B cell (primary cell): ENCODE results near the gene FEM1B. TPM values are rescaled to one million over a fixed set of nuclear protein-coding genes. Genes with fewer than 3 reads are reported as not detected.

Experiments
- ATAC-seq: fragments of 200-7000 bp; cut with Tn5 transposase; one replicate; pipeline ENCODE4 v1.10.0; 2021; ENCODE audit warnings: low read depth, mild to moderate bottlenecking, moderate number of reproducible peaks, moderate library complexity
- CTCF ChIA-PET: fragments of 350-600 bp; sonication (Branson Sonifier 250); formaldehyde crosslinking; loops from one replicate; lab custom pipeline; 2021; ENCODE audit warnings: antibody characterized with exemption, inconsistent platforms; lab: Charles Lee
- POLR2A ChIA-PET: fragments of 350-600 bp; sonication (Branson Sonifier 250); formaldehyde crosslinking; loops from one replicate; lab custom pipeline; 2021; ENCODE audit warnings: antibody characterized with exemption; lab: Charles Lee
- DNase-seq: peaks from one replicate; pipeline ENCODE4 v3.0.0; 2013
- H2AFZ ChIP-seq: 2 replicates; pipeline ENCODE4 v1.6.1; 2012; ENCODE audit warnings: mild to moderate bottlenecking, low read depth, low read length; ENCODE audit not compliant: insufficient read depth, poor library complexity, severe bottlenecking
- H3K27ac ChIP-seq, 2 donors: 1 replicate in 1 of 2; 2 replicates in 1 of 2; pipeline ENCODE4 v1.5.1; 2012 to 2013; ENCODE audit warnings: low read length in 2 of 2, mild to moderate bottlenecking in 2 of 2, moderate library complexity in 1 of 2
- H3K27me3 ChIP-seq, 4 experiments: fragments of 200-600 bp in 1 of 4; sonication (generic) in 1 of 4; replicated peaks in 1 of 4; 1 replicate in 2 of 4; 2 replicates in 2 of 4; pipeline versions ENCODE4 v1.6.1 to v1.7.0; 2013 to 2016; ENCODE audit warnings: low read length in 3 of 4, mild to moderate bottlenecking in 2 of 4, mixed read lengths in 1 of 4, moderate library complexity in 1 of 4; ENCODE audit not compliant: insufficient read depth in 4 of 4, control insufficient read depth in 3 of 4; ENCODE audit errors: control extremely low read depth in 1 of 4
- H3K36me3 ChIP-seq, 2 experiments: replicated peaks in 1 of 2; 1 replicate in 1 of 2; 2 replicates in 1 of 2; pipeline versions ENCODE4 v1.6.1 to v1.7.1; 2013; ENCODE audit warnings: low read length in 1 of 2; ENCODE audit not compliant: insufficient read depth in 2 of 2, control insufficient read depth in 1 of 2; ENCODE audit errors: control extremely low read depth in 1 of 2, extremely low read depth in 1 of 2
- H3K4me1 ChIP-seq, 2 donors: fragments of 200-600 bp in 1 of 2; sonication (generic) in 1 of 2; 1 replicate in 1 of 2; 2 replicates in 1 of 2; pipeline versions ENCODE4 v1.5.1 to v1.6.1; 2013 to 2017; ENCODE audit warnings: low read length in 2 of 2; ENCODE audit not compliant: control insufficient read depth in 2 of 2, insufficient read depth in 2 of 2
- H3K4me2 ChIP-seq: replicated peaks from 2 replicates; pipeline ENCODE3; 2012; ENCODE audit warnings: mild to moderate bottlenecking, low read depth, low read length; ENCODE audit not compliant: poor library complexity, severe bottlenecking
- H3K4me3 ChIP-seq, 5 experiments: fragments of 200-600 bp in 1 of 5; sonication (generic) in 1 of 5; 1 replicate in 3 of 5; 2 replicates in 2 of 5; pipeline versions ENCODE4 v1.5.1 to v1.7.0; 2011 to 2016; ENCODE audit warnings: low read length in 4 of 5, mild to moderate bottlenecking in 4 of 5, low read depth in 2 of 5, control low read depth in 1 of 5, moderate library complexity in 1 of 5; ENCODE audit not compliant: insufficient read depth in 1 of 5; ENCODE audit errors: control extremely low read depth in 1 of 5, extremely low read depth in 1 of 5
- H3K79me2 ChIP-seq: fragments of 200-600 bp; sonication (generic); one replicate; pipeline ENCODE4 v1.6.0; 2016; ENCODE audit warnings: low read length; ENCODE audit not compliant: control insufficient read depth, insufficient read depth
- H3K9ac ChIP-seq: fragments of 200-600 bp; sonication (generic); 2 replicates; pipeline ENCODE4 v1.6.1; 2017; ENCODE audit warnings: mild to moderate bottlenecking, low read length, moderate library complexity
- H3K9me3 ChIP-seq, 3 donors: one replicate each; pipeline versions ENCODE4 v1.6.1 to v1.7.1; 2013; ENCODE audit warnings: low read length in 2 of 3; ENCODE audit not compliant: control insufficient read depth in 2 of 3, insufficient read depth in 1 of 3; ENCODE audit errors: control extremely low read depth in 1 of 3
- H4K20me1 ChIP-seq: 2 replicates; pipeline ENCODE4 v1.6.0; 2012; ENCODE audit warnings: mild to moderate bottlenecking, low read length; ENCODE audit not compliant: insufficient read depth, control insufficient read depth, poor library complexity, severe bottlenecking
- H3K27ac Mint-ChIP-seq: one replicate; pipeline ENCODE4 v1.8.0; 2021; ENCODE audit warnings: mixed read lengths
- H3K27me3 Mint-ChIP-seq: one replicate; pipeline ENCODE4 v1.8.0; 2021; ENCODE audit warnings: mixed read lengths
- H3K4me1 Mint-ChIP-seq: one replicate; pipeline ENCODE4 v1.8.0; 2021; ENCODE audit warnings: mixed read lengths
- H3K4me3 Mint-ChIP-seq: one replicate; pipeline ENCODE4 v1.8.0; 2021; ENCODE audit warnings: mixed read lengths
- H3K9me3 Mint-ChIP-seq: one replicate; pipeline ENCODE4 v1.8.0; 2022; ENCODE audit warnings: mixed read lengths; ENCODE audit not compliant: insufficient read depth
- EZH2 ChIP-seq: IDR thresholded peaks from 2 replicates; pipeline ENCODE4 v1.6.1; 2012; ENCODE audit warnings: borderline replicate concordance, low read depth, mild to moderate bottlenecking, moderate library complexity, low read length; ENCODE audit not compliant: insufficient read depth, poor library complexity, severe bottlenecking
- WGBS: methylation state at CpG from one replicate; pipeline ENCODE4 v1.1.5; 2013; ENCODE audit warnings: missing lambda C conversion rate; ENCODE audit not compliant: insufficient coverage; 5-methylcytosine and 5-hydroxymethylcytosine counted together
- intact Hi-C: fragments of 100-400 bp; cut with micrococcal nuclease; formaldehyde crosslinking; loops from one replicate; pipeline ENCODE4 v1.10.0; 2022
- polyA plus RNA-seq: library from polyadenylated mRNA; depleted of rRNA; stranded (reverse); fragments of >200 nt; gene quantifications from 2 replicates; pipeline ENCODE4 v1.2.3, GENCODE V29; 2012
- total RNA-seq, 2 donors: library from RNA; stranded (reverse); fragments of 120-200 nt in 1 of 2; gene quantifications; 1 replicate in 1 of 2; 2 replicates in 1 of 2; pipeline versions ENCODE4 v1.2.3 to v1.2.4, GENCODE V29; 2013 to 2022
- TF ChIP-seq, protein P1 (sequence below): fragments of 200-600 bp; IDR thresholded peaks from one replicate; pipeline ENCODE4 v1.8.0; 2022; ENCODE audit warnings: antibody characterized with exemption, mild to moderate bottlenecking

Gene FEM1B
- total and polyA plus RNA-seq, 2 donors (not counting 1 experiment from before 2014, with no cell fraction given) = 13.8 to 52.4 TPM

DNA sequence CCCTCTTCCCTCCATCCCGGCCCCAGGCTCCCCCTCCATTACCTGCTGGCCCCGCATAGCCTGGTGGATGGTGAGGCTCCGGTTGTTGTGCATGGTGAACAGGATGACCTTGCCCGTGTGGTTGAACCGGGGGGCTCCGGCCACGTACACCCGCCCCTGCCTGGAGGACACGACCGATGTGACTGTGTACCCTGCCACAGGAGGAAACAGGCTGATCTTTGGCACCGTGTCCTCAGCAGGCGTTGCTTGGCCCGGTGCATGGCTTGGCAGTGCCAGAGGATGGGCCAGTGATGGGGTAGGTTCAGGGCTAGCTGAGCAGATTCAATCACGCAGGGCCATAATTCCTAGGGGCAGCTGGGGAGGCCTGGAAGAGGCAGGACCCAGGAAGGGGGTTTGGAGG, 58.1 kb downstream of the FEM1B start:
- Mint-ChIP-seq H3K27ac (no peak overlapping the region), H3K27me3 (peaks cover 17% of the 10 kb centered on the region), H3K4me1 (no peaks in the 10 kb centered on the region), H3K9me3 (no peaks in the 10 kb centered on the region), H3K4me3 (no peak overlapping the region)
- Histone ChIP-seq H3K4me3 (no peak overlapping the region), H3K36me3 (no peaks in the 10 kb centered on the region), H3K27ac (no peak overlapping the region), H2AFZ (no peak overlapping the region), H3K9ac (no peak overlapping the region), H3K9me3 (no peaks in the 10 kb centered on the region), H4K20me1 (no peaks in the 10 kb centered on the region), H3K4me1 (no peaks in the 10 kb centered on the region), H3K27me3 (peaks cover 0 to 5% (median 0%) of the 10 kb centered on the region in 4 experiments), H3K79me2 (no peaks in the 10 kb centered on the region), H3K4me2 (no peak overlapping the region)
- TF ChIP-seq, protein P1, sequence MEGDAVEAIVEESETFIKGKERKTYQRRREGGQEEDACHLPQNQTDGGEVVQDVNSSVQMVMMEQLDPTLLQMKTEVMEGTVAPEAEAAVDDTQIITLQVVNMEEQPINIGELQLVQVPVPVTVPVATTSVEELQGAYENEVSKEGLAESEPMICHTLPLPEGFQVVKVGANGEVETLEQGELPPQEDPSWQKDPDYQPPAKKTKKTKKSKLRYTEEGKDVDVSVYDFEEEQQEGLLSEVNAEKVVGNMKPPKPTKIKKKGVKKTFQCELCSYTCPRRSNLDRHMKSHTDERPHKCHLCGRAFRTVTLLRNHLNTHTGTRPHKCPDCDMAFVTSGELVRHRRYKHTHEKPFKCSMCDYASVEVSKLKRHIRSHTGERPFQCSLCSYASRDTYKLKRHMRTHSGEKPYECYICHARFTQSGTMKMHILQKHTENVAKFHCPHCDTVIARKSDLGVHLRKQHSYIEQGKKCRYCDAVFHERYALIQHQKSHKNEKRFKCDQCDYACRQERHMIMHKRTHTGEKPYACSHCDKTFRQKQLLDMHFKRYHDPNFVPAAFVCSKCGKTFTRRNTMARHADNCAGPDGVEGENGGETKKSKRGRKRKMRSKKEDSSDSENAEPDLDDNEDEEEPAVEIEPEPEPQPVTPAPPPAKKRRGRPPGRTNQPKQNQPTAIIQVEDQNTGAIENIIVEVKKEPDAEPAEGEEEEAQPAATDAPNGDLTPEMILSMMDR = no peak
- no peak for TF ChIP-seq EZH2
- POLR2A ChIA-PET = no interaction called here
- no peak for ATAC-seq
- DNase-seq = no peak
- CTCF ChIA-PET = no interaction called here
- intact Hi-C loops = no loop called here
- 80% methylated on average over 9 of the region's 14 CpGs for WGBS

DNA sequence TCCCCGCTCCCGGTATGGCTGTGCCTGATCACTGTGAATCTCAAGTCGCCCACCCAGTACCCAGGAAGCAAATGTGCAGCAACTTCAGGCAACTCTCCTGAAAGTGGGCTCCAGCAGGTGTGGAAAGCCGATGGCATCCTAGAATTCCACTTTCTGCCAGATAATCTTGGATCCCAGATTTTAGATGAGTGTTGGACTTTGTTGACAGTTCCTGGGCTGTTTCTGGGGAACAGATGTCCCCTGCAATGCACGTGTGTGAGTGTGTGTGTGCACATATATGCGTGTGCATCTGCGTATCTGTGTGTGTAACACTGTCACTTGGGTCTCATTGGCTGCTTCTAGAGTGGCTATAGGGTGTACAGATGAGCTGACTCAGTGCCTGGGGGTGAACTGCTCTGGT, 59.0 kb downstream of the FEM1B start:
- CTCF ChIA-PET = no interaction called here
- no peaks in the 10 kb centered on the region for H3K9me3 Mint-ChIP-seq
- Histone ChIP-seq H3K36me3 (no peaks in the 10 kb centered on the region), H3K4me3 (no peak overlapping the region), H3K9me3 (no peaks in the 10 kb centered on the region), H3K4me1 (no peaks in the 10 kb centered on the region), H2AFZ (no peak overlapping the region), H3K79me2 (no peaks in the 10 kb centered on the region), H3K27me3 (peaks cover 0 to 5% (median 0%) of the 10 kb centered on the region in 4 experiments), H3K27ac (no peak overlapping the region), H3K9ac (no peak overlapping the region), H4K20me1 (no peaks in the 10 kb centered on the region), H3K4me2 (no peak overlapping the region)
- H3K27ac Mint-ChIP-seq = no peak overlapping the region
- H3K27me3 Mint-ChIP-seq = peaks cover 12% of the 10 kb centered on the region
- DNase-seq (no peak), ATAC-seq (no peak)
- 92% methylated on average over 7 of the region's 7 CpGs for WGBS
- no peak for TF ChIP-seq EZH2
- TF ChIP-seq, protein P1 = no peak
- no peaks in the 10 kb centered on the region for H3K4me1 Mint-ChIP-seq
- H3K4me3 Mint-ChIP-seq = no peak overlapping the region
- intact Hi-C loops = no loop called here
- POLR2A ChIA-PET = no interaction called here
